RWPE2 (cell line): ENCODE results near the gene DMD.

Experiments
- ATAC-seq: fragments of 200-7000 bp; cut with Tn5 transposase; 3 replicates; pipeline ENCODE4 v1.9.1; 2021; ENCODE audit warnings: low read depth
- DNase-seq: peaks from one replicate; pipeline ENCODE4 v3.0.0-alpha.2; 2020; ENCODE audit warnings: low spot score
- H3K27ac ChIP-seq: fragments of 450-650 bp; 2 replicates; pipeline ENCODE4 v1.5.1; 2017; ENCODE audit warnings: mild to moderate bottlenecking; ENCODE audit not compliant: poor library complexity, severe bottlenecking
- H3K27me3 ChIP-seq: fragments of 250-450 bp; sonication (Bioruptor Pico); 2 replicates; pipeline ENCODE4 v1.5.1; 2021; ENCODE audit warnings: mild to moderate bottlenecking, moderate library complexity; ENCODE audit not compliant: insufficient read depth, poor library complexity, severe bottlenecking
- H3K36me3 ChIP-seq: fragments of 250-450 bp; sonication (Bioruptor Pico); 2 replicates; pipeline ENCODE4 v1.5.1; 2020; ENCODE audit warnings: low read depth, mild to moderate bottlenecking, moderate library complexity
- H3K4me1 ChIP-seq: fragments of 250-450 bp; sonication (Bioruptor Pico); 2 replicates; pipeline ENCODE4 v1.5.1; 2021; ENCODE audit warnings: mild to moderate bottlenecking, moderate library complexity; ENCODE audit not compliant: insufficient read depth, poor library complexity, severe bottlenecking
- H3K4me3 ChIP-seq: fragments of 250-450 bp; sonication (Bioruptor Pico); 2 replicates; pipeline ENCODE4 v1.5.1; 2021; ENCODE audit warnings: mild to moderate bottlenecking, moderate library complexity; ENCODE audit not compliant: severe bottlenecking
- H3K9me3 ChIP-seq: fragments of 250-450 bp; sonication (Bioruptor Pico); 2 replicates; pipeline ENCODE4 v1.5.1; 2021; ENCODE audit warnings: mild to moderate bottlenecking, moderate library complexity; ENCODE audit not compliant: severe bottlenecking
- CTCF ChIP-seq: fragments of 450-650 bp; IDR thresholded peaks from one replicate; pipeline ENCODE4 v1.5.1; 2017; ENCODE audit warnings: mild to moderate bottlenecking, moderate library complexity; ENCODE audit not compliant: poor library complexity, severe bottlenecking

The DMD gene

GRCh38 chrX:32774966-32775365 lies 436.4 kb downstream of the DMD start:
- Histone ChIP-seq H3K9me3 (no peaks in the 10 kb centered on the region), H3K27ac (no peak overlapping the region), H3K27me3 (no peaks in the 10 kb centered on the region), H3K4me1 (no peaks in the 10 kb centered on the region), H3K4me3 (no peak overlapping the region), H3K36me3 (no peaks in the 10 kb centered on the region)
- DNase-seq (no peak), ATAC-seq (no peak)
- TF ChIP-seq CTCF: no peak

- H3K27ac ChIP-seq: no peak overlapping the region
- H3K9me3 ChIP-seq: no peaks in the 10 kb centered on the region
- no peaks in the 10 kb centered on the region for H3K4me1 ChIP-seq
- no peaks in the 10 kb centered on the region for H3K27me3 ChIP-seq
- no peak for TF ChIP-seq CTCF
- DNase-seq: no peak
- H3K4me3 ChIP-seq: no peak overlapping the region
- ATAC-seq: no peak
- H3K36me3 ChIP-seq: no peaks in the 10 kb centered on the region
Observed at GRCh38 chrX:32749070-32749469, 462.3 kb downstream of the DMD start.

- Histone ChIP-seq H3K9me3 (no peaks in the 10 kb centered on the region), H3K27me3 (no peaks in the 10 kb centered on the region), H3K4me1 (no peaks in the 10 kb centered on the region), H3K27ac (no peak overlapping the region), H3K4me3 (no peak overlapping the region), H3K36me3 (no peaks in the 10 kb centered on the region)
- no peak for TF ChIP-seq CTCF
- DNase-seq (no peak), ATAC-seq (no peak)
Observed at GRCh38 chrX:32745323-32745722, 466.0 kb downstream of the DMD start.

- no peak overlapping the region for H3K4me3 ChIP-seq
- DNase-seq (no peak), ATAC-seq (no peak)
- no peak overlapping the region for H3K27ac ChIP-seq
- no peaks in the 10 kb centered on the region for H3K27me3 ChIP-seq
- no peaks in the 10 kb centered on the region for H3K4me1 ChIP-seq
- H3K9me3 ChIP-seq: no peaks in the 10 kb centered on the region
- no peak for TF ChIP-seq CTCF
- H3K36me3 ChIP-seq: no peaks in the 10 kb centered on the region
Observed at GRCh38 chrX:32744921-32745320, 466.4 kb downstream of the DMD start.

- Histone ChIP-seq H3K27ac (no peak overlapping the region), H3K9me3 (no peaks in the 10 kb centered on the region), H3K27me3 (no peaks in the 10 kb centered on the region), H3K4me3 (no peak overlapping the region), H3K4me1 (no peaks in the 10 kb centered on the region), H3K36me3 (no peaks in the 10 kb centered on the region)
- DNase-seq: no peak
- no peak for TF ChIP-seq CTCF
- no peak for ATAC-seq
Observed at GRCh38 chrX:32741910-32742309, 469.4 kb downstream of the DMD start.
